ENCODE data around the gene C3orf33.
A peak's percentile ranks its signal among the peaks of the same experiment; 100 is the strongest.
"Not testable (repeated sequence)": the region's sequence is repeated elsewhere in the genome, so short reads cannot be mapped to it uniquely, and the experiment has no call there.

The C3orf33 gene

DNA sequence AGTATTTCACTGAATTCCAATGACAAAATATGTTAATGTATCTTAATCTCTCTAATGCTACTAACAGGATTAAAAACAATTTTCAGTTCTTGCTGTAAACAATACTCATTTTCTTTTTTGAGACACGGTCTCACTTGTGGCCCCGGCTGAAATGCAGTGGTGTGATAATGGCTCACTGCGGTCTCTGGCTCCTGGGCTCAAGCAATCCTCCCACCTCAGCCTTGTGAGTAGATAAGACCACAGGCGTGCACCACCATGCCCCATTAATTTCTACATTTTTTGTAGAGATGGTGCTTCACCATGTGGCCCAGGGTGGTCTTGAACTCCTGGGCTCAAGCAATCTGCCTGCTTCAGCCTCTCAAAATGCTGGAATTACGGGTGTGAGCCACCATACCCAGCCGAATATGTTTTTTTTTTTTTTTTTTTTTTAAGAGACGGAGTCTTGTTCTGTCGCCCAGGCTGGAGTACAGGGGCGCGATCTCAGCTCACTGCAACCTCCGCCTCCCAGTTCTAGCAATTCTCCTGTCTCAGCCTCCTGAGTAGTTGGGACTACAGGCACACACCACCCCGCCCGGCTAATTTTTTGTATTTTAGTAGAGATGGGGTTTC, 22.5 kb upstream of the C3orf33 start:
- not testable (repeated sequence) for H3K27me3 ChIP-seq (ENCODE audit: insufficient read depth, low read length); H3K4me1 ChIP-seq (ENCODE audit: control insufficient read depth, insufficient read depth, low read length, unreplicated experiment); H3K27ac ChIP-seq (ENCODE audit: low read depth, low read length); H3K79me2 ChIP-seq (ENCODE audit: control insufficient read depth, insufficient read depth, low read length, unreplicated experiment); H2AFZ ChIP-seq (ENCODE audit: low read length, unreplicated experiment); H3K4me3 ChIP-seq (ENCODE audit: low read depth, low read length); H3K36me3 ChIP-seq (ENCODE audit: insufficient read depth, low read length)

DNA sequence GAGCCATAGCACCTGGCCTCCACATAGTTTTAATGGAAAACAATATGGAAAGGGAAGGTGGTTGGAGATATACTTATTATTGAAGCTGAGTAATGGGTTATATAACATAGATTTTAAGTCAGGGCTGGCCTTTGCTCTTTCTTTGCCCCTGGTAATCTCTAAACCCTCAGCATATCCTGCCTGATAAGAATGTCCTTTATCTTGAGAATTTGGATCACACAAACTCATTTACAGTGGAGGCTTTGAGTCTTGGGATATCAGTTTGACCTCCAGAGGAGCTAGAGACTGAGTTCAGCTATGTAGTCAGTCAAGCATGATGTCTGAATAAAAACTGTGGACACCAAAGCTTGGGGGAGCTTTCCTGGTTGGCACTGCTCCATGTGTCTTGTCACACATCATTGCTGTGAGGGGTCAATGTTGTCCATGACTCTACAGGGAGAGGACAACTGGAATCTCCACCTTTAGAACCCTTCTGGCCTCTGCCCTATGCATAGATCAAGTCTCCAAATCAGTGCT, 9.0 kb upstream of the C3orf33 start:
- Histone ChIP-seq H3K4me3 (ENCODE audit: low read depth, low read length) (no peak overlapping the region), H3K4me1 (ENCODE audit: control insufficient read depth, insufficient read depth, low read length, unreplicated experiment) (no peaks in the 10 kb centered on the region), H3K79me2 (ENCODE audit: control insufficient read depth, insufficient read depth, low read length, unreplicated experiment) (no peaks in the 10 kb centered on the region), H3K27me3 (ENCODE audit: insufficient read depth, low read length) (no peaks in the 10 kb centered on the region), H2AFZ (ENCODE audit: low read length, unreplicated experiment) (no peak overlapping the region), H3K36me3 (ENCODE audit: insufficient read depth, low read length) (no peaks in the 10 kb centered on the region), H3K27ac (ENCODE audit: low read depth, low read length) (no peak overlapping the region)

GRCh38 chr3:155813224-155813623, 7.1 kb upstream of the C3orf33 start:
- not testable (repeated sequence) for H3K27ac ChIP-seq (ENCODE audit: low read depth, low read length); H2AFZ ChIP-seq (ENCODE audit: low read length, unreplicated experiment); H3K79me2 ChIP-seq (ENCODE audit: control insufficient read depth, insufficient read depth, low read length, unreplicated experiment); H3K4me1 ChIP-seq (ENCODE audit: control insufficient read depth, insufficient read depth, low read length, unreplicated experiment); H3K4me3 ChIP-seq (ENCODE audit: low read depth, low read length); H3K36me3 ChIP-seq (ENCODE audit: insufficient read depth, low read length); H3K27me3 ChIP-seq (ENCODE audit: insufficient read depth, low read length)

GRCh38 chr3:155809181-155809580, 3.1 kb upstream of the C3orf33 start:
- no peaks in the 10 kb centered on the region for H3K36me3 ChIP-seq (ENCODE audit: insufficient read depth, low read length)
- no peak overlapping the region for H2AFZ ChIP-seq (ENCODE audit: low read length, unreplicated experiment)
- H3K4me3 ChIP-seq (ENCODE audit: low read depth, low read length), result no peak overlapping the region
- H3K27me3 ChIP-seq (ENCODE audit: insufficient read depth, low read length), result no peaks in the 10 kb centered on the region
- no peaks in the 10 kb centered on the region for H3K79me2 ChIP-seq (ENCODE audit: control insufficient read depth, insufficient read depth, low read length, unreplicated experiment)
- no peaks in the 10 kb centered on the region for H3K4me1 ChIP-seq (ENCODE audit: control insufficient read depth, insufficient read depth, low read length, unreplicated experiment)
- H3K27ac ChIP-seq (ENCODE audit: low read depth, low read length), result no peak overlapping the region

DNA sequence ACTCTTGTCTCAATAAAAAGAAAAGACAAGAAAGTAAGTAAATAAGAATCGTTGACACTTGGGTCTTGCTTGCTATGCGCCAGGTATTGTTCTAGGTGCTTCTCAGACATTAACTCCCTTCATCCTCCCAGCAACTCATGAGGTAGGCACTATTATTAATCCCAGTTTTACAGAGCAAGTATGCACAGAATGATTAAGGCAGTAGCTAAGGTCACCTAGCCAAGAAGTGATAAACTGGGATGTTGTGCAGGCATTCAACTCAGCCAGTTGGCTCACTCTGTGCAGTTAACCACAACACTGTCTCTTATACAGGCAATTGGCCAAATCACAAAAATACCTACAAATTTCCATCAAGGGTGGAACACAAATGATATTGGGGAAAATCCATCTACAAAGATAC, 1.7 kb upstream of the C3orf33 start:
- Histone ChIP-seq H2AFZ (ENCODE audit: low read length, unreplicated experiment) (no peak overlapping the region), H3K27me3 (ENCODE audit: insufficient read depth, low read length) (no peaks in the 10 kb centered on the region), H3K36me3 (ENCODE audit: insufficient read depth, low read length) (no peaks in the 10 kb centered on the region), H3K27ac (ENCODE audit: low read depth, low read length) (no peak overlapping the region), H3K4me1 (ENCODE audit: control insufficient read depth, insufficient read depth, low read length, unreplicated experiment) (no peaks in the 10 kb centered on the region), H3K4me3 (ENCODE audit: low read depth, low read length) (no peak overlapping the region), H3K79me2 (ENCODE audit: control insufficient read depth, insufficient read depth, low read length, unreplicated experiment) (no peaks in the 10 kb centered on the region)

DNA sequence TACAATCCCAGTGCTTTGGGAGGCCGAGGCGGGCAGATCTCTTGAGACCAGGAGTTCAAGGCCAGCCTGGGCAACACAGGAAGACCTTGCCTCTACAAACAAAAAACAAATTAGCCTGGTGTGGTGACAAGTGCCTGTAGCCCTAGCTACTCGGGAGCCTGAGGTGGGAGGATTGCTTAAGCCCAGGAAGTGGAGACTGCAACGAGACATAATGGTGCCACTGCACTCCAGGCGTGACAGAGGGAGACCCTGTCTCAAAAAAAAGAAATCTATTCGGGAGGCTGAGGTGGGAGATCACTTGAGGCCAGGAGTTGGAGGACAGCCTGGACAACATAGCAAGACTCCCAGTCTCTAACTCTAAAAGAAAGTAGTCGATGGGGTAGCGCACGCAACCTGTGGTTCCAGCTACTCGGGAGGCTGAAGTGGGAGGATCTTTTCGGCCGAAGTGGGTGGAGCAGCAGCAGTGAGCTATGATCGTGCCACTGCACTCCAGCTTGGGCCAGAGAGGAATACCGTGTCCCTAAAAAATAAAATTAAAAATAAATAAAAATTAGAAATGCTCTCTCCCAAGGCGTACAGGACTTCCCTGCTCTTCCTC, 775 bp downstream of the C3orf33 start:
- H2AFZ ChIP-seq (ENCODE audit: low read length, unreplicated experiment), result peak overlapping the region; percentile 97
- H3K4me3 ChIP-seq (ENCODE audit: low read depth, low read length), result peak overlapping the region; percentile 97
- no peak overlapping the region for H3K27ac ChIP-seq (ENCODE audit: low read depth, low read length)
- H3K36me3 ChIP-seq (ENCODE audit: insufficient read depth, low read length), result no peaks in the 10 kb centered on the region
- no peaks in the 10 kb centered on the region for H3K79me2 ChIP-seq (ENCODE audit: control insufficient read depth, insufficient read depth, low read length, unreplicated experiment)
- no peaks in the 10 kb centered on the region for H3K4me1 ChIP-seq (ENCODE audit: control insufficient read depth, insufficient read depth, low read length, unreplicated experiment)
- no peaks in the 10 kb centered on the region for H3K27me3 ChIP-seq (ENCODE audit: insufficient read depth, low read length)

GRCh38 chr3:155804323-155804722, 1.8 kb downstream of the C3orf33 start:
- Histone ChIP-seq H2AFZ (ENCODE audit: low read length, unreplicated experiment) (no peak overlapping the region), H3K27me3 (ENCODE audit: insufficient read depth, low read length) (no peaks in the 10 kb centered on the region), H3K4me3 (ENCODE audit: low read depth, low read length) (no peak overlapping the region), H3K36me3 (ENCODE audit: insufficient read depth, low read length) (no peaks in the 10 kb centered on the region), H3K27ac (ENCODE audit: low read depth, low read length) (no peak overlapping the region), H3K79me2 (ENCODE audit: control insufficient read depth, insufficient read depth, low read length, unreplicated experiment) (no peaks in the 10 kb centered on the region), H3K4me1 (ENCODE audit: control insufficient read depth, insufficient read depth, low read length, unreplicated experiment) (no peaks in the 10 kb centered on the region)

DNA sequence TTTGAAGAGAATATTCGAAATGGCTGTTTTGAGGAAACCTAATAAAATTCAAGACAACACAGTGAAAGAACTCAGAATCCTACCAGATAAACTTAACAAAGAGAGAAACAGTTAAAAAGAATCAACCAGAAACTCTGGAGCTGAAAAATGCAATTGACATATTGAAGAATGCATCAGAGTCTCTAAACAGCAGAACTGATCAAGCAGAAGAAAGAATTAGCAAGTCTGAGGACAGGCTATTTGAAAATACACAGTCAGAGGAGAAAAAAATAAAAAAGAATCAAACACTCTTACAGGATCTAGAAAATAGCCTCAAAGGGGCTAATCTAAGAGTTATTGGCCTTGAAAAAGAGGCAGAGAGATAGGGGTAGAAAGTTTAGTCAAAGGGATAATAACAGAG, 13.5 kb downstream of the C3orf33 start:
- H3K27me3 ChIP-seq (ENCODE audit: insufficient read depth, low read length), result no peaks in the 10 kb centered on the region
- H3K4me1 ChIP-seq (ENCODE audit: control insufficient read depth, insufficient read depth, low read length, unreplicated experiment), result no peaks in the 10 kb centered on the region
- no peak overlapping the region for H3K27ac ChIP-seq (ENCODE audit: low read depth, low read length)
- no peak overlapping the region for H2AFZ ChIP-seq (ENCODE audit: low read length, unreplicated experiment)
- H3K36me3 ChIP-seq (ENCODE audit: insufficient read depth, low read length), result no peaks in the 10 kb centered on the region; the same call in 1 of the 2 replicates
- H3K79me2 ChIP-seq (ENCODE audit: control insufficient read depth, insufficient read depth, low read length, unreplicated experiment), result no peaks in the 10 kb centered on the region
- no peak overlapping the region for H3K4me3 ChIP-seq (ENCODE audit: low read depth, low read length)

DNA sequence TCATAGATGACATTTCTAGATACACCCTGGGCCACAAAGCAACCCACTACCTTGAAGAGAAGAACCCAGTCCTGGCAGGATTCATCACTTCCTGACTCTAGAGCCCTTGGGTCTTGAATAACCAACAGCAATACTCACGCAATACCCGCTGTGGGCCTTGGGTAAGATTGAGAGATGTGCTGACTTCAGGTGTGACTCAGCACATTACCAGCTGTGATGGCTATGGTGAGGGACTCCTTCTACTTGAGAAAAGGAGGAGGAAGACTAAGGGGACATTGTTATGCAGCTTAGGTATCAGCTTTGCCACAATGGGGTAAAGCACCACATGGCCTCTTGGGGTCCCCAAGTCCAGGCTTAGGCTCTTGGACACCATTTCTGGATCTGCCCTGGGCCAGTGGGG, 14.9 kb downstream of the C3orf33 start:
- H3K4me3 ChIP-seq (ENCODE audit: low read depth, low read length), result no peak overlapping the region
- no peak overlapping the region for H2AFZ ChIP-seq (ENCODE audit: low read length, unreplicated experiment)
- H3K27ac ChIP-seq (ENCODE audit: low read depth, low read length), result no peak overlapping the region
- no peaks in the 10 kb centered on the region; the same call in 1 of the 2 replicates for H3K36me3 ChIP-seq (ENCODE audit: insufficient read depth, low read length)
- H3K4me1 ChIP-seq (ENCODE audit: control insufficient read depth, insufficient read depth, low read length, unreplicated experiment), result no peaks in the 10 kb centered on the region
- no peaks in the 10 kb centered on the region for H3K79me2 ChIP-seq (ENCODE audit: control insufficient read depth, insufficient read depth, low read length, unreplicated experiment)
- no peaks in the 10 kb centered on the region for H3K27me3 ChIP-seq (ENCODE audit: insufficient read depth, low read length)

DNA sequence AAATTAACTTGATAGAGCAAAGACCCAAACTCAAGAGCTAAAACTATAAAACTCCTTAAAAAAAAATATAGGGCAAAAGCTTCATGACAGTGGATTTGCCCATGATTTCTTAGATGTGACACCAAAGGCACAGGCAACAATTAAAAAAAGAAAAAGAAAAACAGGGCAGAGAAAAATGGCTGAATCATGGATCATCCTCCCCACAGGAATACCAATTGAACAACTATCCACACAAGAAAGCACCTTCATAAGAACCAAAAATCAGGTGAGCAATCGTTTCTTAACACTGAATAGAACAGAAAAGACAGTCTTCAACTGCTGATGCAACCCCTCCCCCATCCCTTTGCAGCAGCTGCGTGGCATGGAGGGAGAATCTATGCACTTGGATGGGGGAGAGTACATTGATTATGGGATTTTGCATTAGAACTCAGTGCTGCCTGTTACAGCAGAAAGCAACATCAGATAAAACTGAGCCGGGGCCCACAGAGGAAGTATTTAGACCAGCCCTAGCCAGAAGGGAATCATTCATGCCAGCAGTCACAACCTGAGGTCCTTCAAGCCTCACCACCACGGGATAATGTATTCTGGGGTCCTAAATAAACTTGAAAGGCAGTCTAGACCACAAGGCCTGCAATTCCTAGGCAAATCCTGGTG, 15.7 kb downstream of the C3orf33 start:
- Histone ChIP-seq H2AFZ (ENCODE audit: low read length, unreplicated experiment) (no peak overlapping the region), H3K36me3 (ENCODE audit: insufficient read depth, low read length) (no peaks in the 10 kb centered on the region; the same call in 1 of the 2 replicates), H3K4me1 (ENCODE audit: control insufficient read depth, insufficient read depth, low read length, unreplicated experiment) (no peaks in the 10 kb centered on the region), H3K79me2 (ENCODE audit: control insufficient read depth, insufficient read depth, low read length, unreplicated experiment) (no peaks in the 10 kb centered on the region), H3K4me3 (ENCODE audit: low read depth, low read length) (no peak overlapping the region), H3K27me3 (ENCODE audit: insufficient read depth, low read length) (no peaks in the 10 kb centered on the region), H3K27ac (ENCODE audit: low read depth, low read length) (no peak overlapping the region)

Measured in ACC112 (cell line).